Breast epithelium (tissue), 4 donors: ENCODE data around the gene BRME1. TPM values are rescaled to one million over a fixed set of nuclear protein-coding genes. Genes with fewer than 3 reads are reported as not detected.
A peak's percentile ranks its signal among the peaks of the same experiment; 100 is the strongest.

Experiments used
- DNase-seq, 2 donors: peaks; one replicate each; pipeline ENCODE4 v3.0.0-alpha.2; 2019; ENCODE audit warnings: low spot score in 2 of 2
- H3K27ac ChIP-seq, 2 donors: fragments of 200-600 bp; sonication (generic) in 1 of 2; one replicate each; pipeline ENCODE4 v1.5.1; 2016 to 2019; ENCODE audit warnings: mild to moderate bottlenecking in 1 of 2
- H3K27me3 ChIP-seq, 2 donors: fragments of 200-600 bp; sonication (generic) in 1 of 2; one replicate each; pipeline versions ENCODE4 v1.5.1 to v1.6.0; 2017 to 2019; ENCODE audit warnings: control low read depth in 1 of 2, mild to moderate bottlenecking in 1 of 2
- H3K36me3 ChIP-seq: fragments of 200-600 bp; one replicate; pipeline ENCODE4 v1.5.1; 2019
- H3K4me1 ChIP-seq, 2 donors: fragments of 200-600 bp; sonication (generic); one replicate each; pipeline ENCODE4 v1.5.1; 2016 to 2019; ENCODE audit warnings: control low read depth in 1 of 2
- H3K4me3 ChIP-seq, 3 donors: fragments of 200-600 bp; sonication (generic); 1 replicate in 2 of 3; 2 replicates in 1 of 3; pipeline ENCODE4 v1.5.1; 2016 to 2019; ENCODE audit warnings: mild to moderate bottlenecking in 3 of 3, moderate library complexity in 2 of 3
- H3K9me3 ChIP-seq, 2 donors: fragments of 200-600 bp; sonication (generic) in 1 of 2; one replicate each; pipeline ENCODE4 v1.5.1; 2016 to 2019; ENCODE audit warnings: control low read depth in 1 of 2
- POLR2A ChIP-seq: fragments of 450-650 bp; IDR thresholded peaks from one replicate; pipeline ENCODE4 v1.6.1; 2016; ENCODE audit warnings: antibody characterized with exemption, mild to moderate bottlenecking, moderate library complexity
- POLR2AphosphoS5 ChIP-seq, 3 donors: sonication (generic); formaldehyde crosslinking; IDR thresholded peaks; one replicate each; pipeline ENCODE4 v1.6.1; 2017; ENCODE audit warnings: antibody characterized with exemption in 3 of 3
- intact Hi-C: fragments of 100-400 bp; cut with DNase I; formaldehyde crosslinking; loops from one replicate; pipeline ENCODE4 v1.15.1; 2023; ENCODE audit warnings: low total_unique reads
- total RNA-seq, 3 donors: library from RNA; depleted of rRNA; stranded (reverse); fragments of >200 nt; gene quantifications; one replicate each; pipeline ENCODE4 v1.1.0, GENCODE V29; 2016
- TF ChIP-seq, protein P1 (sequence below), 3 donors: fragments of 450-650 bp; IDR thresholded peaks; one replicate each; pipeline ENCODE4 v1.5.1; 2016 to 2017; ENCODE audit warnings: antibody characterized with exemption in 3 of 3, mild to moderate bottlenecking in 3 of 3, moderate library complexity in 3 of 3

The BRME1 gene
- 1 to 10 TPM; 1.3 to 6.3 (median 1.6) TPM for total RNA-seq

DNA sequence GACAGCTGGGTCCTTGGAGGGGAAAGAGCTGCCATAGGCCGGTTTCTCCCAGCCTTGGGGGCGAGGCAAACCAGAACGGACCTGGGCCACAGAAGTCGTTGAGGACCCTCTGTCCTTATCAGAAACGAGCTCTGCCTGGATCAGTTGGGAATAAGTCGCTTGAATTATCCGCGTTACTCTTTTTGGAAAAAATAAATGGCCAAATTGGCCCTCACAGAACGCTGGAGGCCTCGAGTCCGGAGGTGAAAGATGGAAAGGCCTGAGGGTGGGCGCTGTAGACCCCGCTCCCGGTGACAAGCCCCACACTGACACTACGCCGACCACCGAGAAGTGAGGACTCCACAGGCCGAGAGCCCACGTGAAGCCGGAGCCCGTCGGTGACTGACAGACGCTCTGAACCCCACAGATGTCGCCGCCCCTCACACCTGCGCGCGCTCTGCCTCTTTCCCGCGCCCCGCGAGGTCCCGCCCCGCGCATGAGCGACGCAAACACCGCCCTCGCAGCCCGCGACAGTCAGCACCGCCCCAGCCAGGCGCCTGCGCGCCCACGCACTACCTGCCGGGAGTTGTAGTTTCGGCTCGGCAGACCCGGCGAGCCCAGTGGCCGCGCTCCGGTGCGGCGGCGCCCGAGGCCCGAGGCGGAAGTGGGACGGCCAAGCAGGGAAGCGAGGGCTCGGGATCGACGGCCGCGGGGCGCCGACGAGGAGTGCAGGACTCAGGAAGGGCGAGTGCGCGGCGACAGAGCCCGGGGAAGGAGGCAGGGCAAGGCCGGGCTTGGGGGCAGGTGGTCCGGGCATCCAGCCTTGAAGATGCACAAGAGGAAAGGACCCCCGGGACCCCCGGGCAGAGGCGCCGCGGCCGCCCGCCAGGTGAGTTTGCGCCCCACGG, at the start of gene BRME1, which contains the start of gene CC2D1A:
TSS of gene BRME1 (minus strand) at position 484 of the 887 bp plus-strand sequence. CDS start 1,225 bp downstream, outside the sequence.
TSS of gene CC2D1A (plus strand) at position 568 of the 887 bp plus-strand sequence. CDS start at position 809, 241 bp downstream.
- no peaks in the 10 kb centered on the region for H3K9me3 ChIP-seq
- no peaks in the 10 kb centered on the region for H3K27me3 ChIP-seq
- peak; percentile 36 to 74 (median 57) for TF ChIP-seq POLR2AphosphoS5 (IDR thresholded peaks at IDR 0.05)
- peak; percentile 16 for TF ChIP-seq POLR2A
- TF ChIP-seq, protein P1, sequence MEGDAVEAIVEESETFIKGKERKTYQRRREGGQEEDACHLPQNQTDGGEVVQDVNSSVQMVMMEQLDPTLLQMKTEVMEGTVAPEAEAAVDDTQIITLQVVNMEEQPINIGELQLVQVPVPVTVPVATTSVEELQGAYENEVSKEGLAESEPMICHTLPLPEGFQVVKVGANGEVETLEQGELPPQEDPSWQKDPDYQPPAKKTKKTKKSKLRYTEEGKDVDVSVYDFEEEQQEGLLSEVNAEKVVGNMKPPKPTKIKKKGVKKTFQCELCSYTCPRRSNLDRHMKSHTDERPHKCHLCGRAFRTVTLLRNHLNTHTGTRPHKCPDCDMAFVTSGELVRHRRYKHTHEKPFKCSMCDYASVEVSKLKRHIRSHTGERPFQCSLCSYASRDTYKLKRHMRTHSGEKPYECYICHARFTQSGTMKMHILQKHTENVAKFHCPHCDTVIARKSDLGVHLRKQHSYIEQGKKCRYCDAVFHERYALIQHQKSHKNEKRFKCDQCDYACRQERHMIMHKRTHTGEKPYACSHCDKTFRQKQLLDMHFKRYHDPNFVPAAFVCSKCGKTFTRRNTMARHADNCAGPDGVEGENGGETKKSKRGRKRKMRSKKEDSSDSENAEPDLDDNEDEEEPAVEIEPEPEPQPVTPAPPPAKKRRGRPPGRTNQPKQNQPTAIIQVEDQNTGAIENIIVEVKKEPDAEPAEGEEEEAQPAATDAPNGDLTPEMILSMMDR (IDR thresholded peaks at IDR 0.05): peak in 1 of 3 donors; percentile 15
- DNase-seq: peak; percentile 87 to 88
- peak within 1 kb of the TSS; percentile 85 to 95 (median 89) for H3K4me3 ChIP-seq
- peaks cover 0 to 5% of the 10 kb centered on the region in 2 donors for H3K4me1 ChIP-seq
- peak within 1 kb of the TSS; percentile 83 to 88 for H3K27ac ChIP-seq
- H3K36me3 ChIP-seq: no peaks in the 10 kb centered on the region
- intact Hi-C loops: no loop called here

DNA sequence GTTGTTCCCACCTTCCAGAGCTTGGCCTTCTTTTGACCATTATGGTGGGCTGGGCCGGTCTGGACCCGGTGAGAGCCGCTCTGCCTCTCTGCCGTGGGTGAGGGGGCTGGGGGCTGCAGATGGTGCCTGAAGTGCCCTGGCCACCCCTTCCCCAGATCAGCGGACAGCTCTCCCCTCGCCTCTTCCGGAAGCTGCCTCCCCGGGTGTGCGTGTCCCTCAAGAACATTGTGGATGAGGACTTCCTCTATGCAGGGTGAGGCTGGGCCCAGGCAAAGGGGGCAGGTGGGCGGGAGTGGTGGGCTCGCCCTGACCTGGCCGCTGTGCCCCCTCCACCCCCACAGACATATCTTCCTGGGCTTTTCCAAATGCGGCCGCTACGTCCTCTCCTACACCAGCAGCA, 48.3 kb upstream of the BRME1 start:
- TF ChIP-seq, protein P1 (IDR thresholded peaks at IDR 0.05): no peak
- TF ChIP-seq POLR2AphosphoS5 (IDR thresholded peaks at IDR 0.05): no peak
- TF ChIP-seq POLR2A: no peak
- H3K27ac ChIP-seq: no peak overlapping the region
- DNase-seq: no peak
- peaks cover 7 to 12% of the 10 kb centered on the region in 2 donors for H3K4me1 ChIP-seq
- no peaks in the 10 kb centered on the region for H3K27me3 ChIP-seq
- no peaks in the 10 kb centered on the region for H3K9me3 ChIP-seq
- no peak overlapping the region for H3K4me3 ChIP-seq
- peaks cover 3% of the 10 kb centered on the region for H3K36me3 ChIP-seq
- intact Hi-C loops: no loop called here

DNA sequence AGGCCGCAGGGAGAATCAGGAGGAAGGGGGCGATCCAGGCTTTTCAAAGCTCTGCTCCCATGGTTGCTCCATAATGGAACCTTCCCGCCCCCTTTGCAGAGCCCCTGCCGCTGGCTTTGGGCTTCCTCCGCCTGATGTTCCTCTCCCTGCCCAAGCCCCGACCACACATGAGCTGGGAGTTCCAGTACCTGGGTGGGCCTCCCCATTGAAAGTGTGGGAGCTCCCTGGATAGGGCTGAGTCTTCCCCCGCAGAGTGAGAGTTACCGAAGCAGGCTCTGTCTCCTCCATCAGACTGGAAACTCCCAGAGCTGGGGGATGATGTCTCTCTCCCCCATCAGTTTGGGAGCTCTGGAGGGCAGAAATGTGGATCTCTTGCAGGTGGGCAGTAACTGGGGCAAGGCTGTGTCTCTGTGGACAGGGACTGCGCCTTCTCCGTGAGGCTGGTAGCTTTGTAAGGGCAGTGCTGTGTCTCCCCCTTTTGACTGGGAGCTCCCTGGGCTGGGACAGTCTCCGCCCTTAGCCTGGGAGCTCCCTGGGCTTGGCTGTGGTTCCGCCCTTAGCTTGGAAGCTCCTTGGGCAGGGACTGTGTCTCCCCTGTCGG, 47.1 kb upstream of the BRME1 start:
- peaks cover 3% of the 10 kb centered on the region for H3K36me3 ChIP-seq
- H3K4me3 ChIP-seq: peak overlapping the region; percentile 74 to 86 (median 84)
- H3K27me3 ChIP-seq: no peaks in the 10 kb centered on the region
- peak overlapping the region; percentile 92 to 93 for H3K27ac ChIP-seq
- peaks cover 7 to 12% of the 10 kb centered on the region in 2 donors for H3K4me1 ChIP-seq
- H3K9me3 ChIP-seq: no peaks in the 10 kb centered on the region
- DNase-seq: no peak
- intact Hi-C loops: no loop called here
- TF ChIP-seq POLR2A (no peak), POLR2AphosphoS5 (IDR thresholded peaks at IDR 0.05) (no peak)
- TF ChIP-seq, protein P1 (IDR thresholded peaks at IDR 0.05): no peak

DNA sequence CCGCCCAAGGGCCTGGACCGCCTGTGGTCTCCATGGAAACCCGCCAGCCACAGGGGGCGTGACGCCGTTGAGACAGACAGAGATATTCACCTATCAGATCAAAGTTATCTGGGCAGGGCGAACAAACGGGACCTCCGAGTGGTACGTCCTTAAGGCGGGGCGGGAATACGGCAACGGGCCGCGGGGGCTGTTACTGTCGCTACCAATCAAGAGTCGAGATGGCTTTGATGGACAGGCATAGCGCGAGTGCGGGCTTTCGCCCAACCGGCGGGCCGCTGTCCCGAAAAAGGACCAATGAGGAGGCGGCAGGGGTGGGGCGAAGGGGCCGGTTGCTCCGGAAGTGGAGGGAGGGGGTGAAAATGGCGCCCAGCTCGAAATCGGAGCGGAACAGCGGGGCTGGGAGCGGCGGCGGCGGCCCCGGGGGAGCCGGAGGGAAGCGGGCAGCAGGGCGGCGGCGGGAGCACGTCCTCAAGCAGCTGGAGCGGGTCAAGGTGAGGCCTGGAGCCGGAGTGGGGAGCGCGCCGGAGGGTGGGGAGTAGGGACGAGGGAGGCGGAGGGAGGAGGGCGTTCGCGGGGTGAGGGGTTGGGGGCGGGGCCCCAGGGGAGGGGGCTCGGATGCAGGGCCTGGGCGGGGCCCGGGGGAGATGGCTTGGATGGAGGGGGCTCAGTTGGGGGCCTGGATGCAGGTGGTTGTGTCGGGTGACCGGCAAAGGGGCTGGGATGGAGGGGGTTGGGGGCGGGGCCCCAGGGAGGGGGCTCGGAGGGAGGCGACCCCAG, 46.4 kb upstream of the BRME1 start, which contains the start of gene DCAF15:
TSS of gene DCAF15 (plus strand) at position 356 of the 777 bp plus-strand sequence. CDS start at position 360, 4 bp downstream.
- Histone ChIP-seq H3K27ac (peak within 1 kb of the TSS; percentile 92 to 93), H3K36me3 (peaks cover 3% of the 10 kb centered on the region), H3K4me3 (peak within 1 kb of the TSS; percentile 74 to 86 (median 84)), H3K4me1 (peaks cover 7 to 12% of the 10 kb centered on the region in 2 donors), H3K9me3 (no peaks in the 10 kb centered on the region), H3K27me3 (no peaks in the 10 kb centered on the region)
- intact Hi-C loops: no loop called here
- TF ChIP-seq POLR2A: peak; percentile 60
- TF ChIP-seq POLR2AphosphoS5 (IDR thresholded peaks at IDR 0.05): peak; percentile 24 to 64 (median 58)
- TF ChIP-seq, protein P1 (IDR thresholded peaks at IDR 0.05): no peak
- peak; percentile 100 for DNase-seq
